Keratinocyte (primary cell): Measurements from ENCODE around the gene DDX28.

ENCODE experiments used
- CTCF ChIP-seq, 3 experiments: IDR thresholded peaks in 1 of 3; conservative IDR thresholded peaks in 1 of 3; optimal IDR thresholded peaks in 1 of 3; 2 replicates in 2 of 3; 3 replicates in 1 of 3; pipeline versions ENCODE3 to v1.5.1; 2011; ENCODE audit warnings: low read length in 3 of 3, mild to moderate bottlenecking in 3 of 3, moderate library complexity in 2 of 3, control low read depth in 1 of 3, inconsistent platforms in 1 of 3; ENCODE audit not compliant: insufficient read depth in 2 of 3; ENCODE audit errors: extremely low read depth in 1 of 3
- EZH2 ChIP-seq: IDR thresholded peaks from one replicate; pipeline ENCODE4 v1.6.1; 2012; ENCODE audit warnings: inconsistent platforms, mild to moderate bottlenecking, low read length, moderate library complexity

GRCh38 chr16:68015681-68016080, 7.4 kb downstream of the DDX28 start, which contains the start of gene DPEP2NB:
- TF ChIP-seq CTCF (optimal IDR thresholded peaks at IDR 0.05 in 1 of 3, IDR thresholded peaks at IDR 0.05 in 1 of 3, conservative IDR thresholded peaks at IDR 0.05 in 1 of 3; ENCODE audit: extremely low read depth in 1 of 3, insufficient read depth in 2 of 3, low read length in 3 of 3) (no peak), EZH2 (no peak)
